K562 (cell line): Measurements from ENCODE around the gene MYADML2. TPM values are rescaled to one million over a fixed set of nuclear protein-coding genes. Genes with fewer than 3 reads are reported as not detected.
A peak's percentile ranks its signal among the peaks of the same experiment; 100 is the strongest.

Source experiments
- ATAC-seq: fragments of 200-7000 bp; cut with Tn5 transposase; 3 replicates; pipeline ENCODE4 v1.9.1; 2020; ENCODE audit warnings: moderate library complexity
- BruUV-seq: library from RNA; stranded (reverse); fragments of 400-500 nt; replicated peaks from 2 replicates; lab custom pipeline; 2021; lab: Mats Ljungman, UMichigan
- CTCF ChIA-PET: fragments of 300-600 bp; formaldehyde crosslinking; extraction: SDS; loops from one replicate; lab custom pipeline; 2021; ENCODE audit warnings: low intra/inter-chr PET ratio; lab: Yijun Ruan, JAX
- POLR2A ChIA-PET: fragments of 300-600, 350-650 bp; sonication (Branson Sonifier 250); formaldehyde crosslinking; extraction: SDS; loops from one replicate; lab custom pipeline; 2021; ENCODE audit warnings: antibody characterized with exemption, inconsistent platforms; lab: Yijun Ruan, JAX
- DNase-seq, 4 experiments: peaks; one replicate each; pipeline versions ENCODE4 v3.0.0 to v3.0.0-alpha.2; 2011 to 2018; ENCODE audit warnings: low spot score in 3 of 4, mixed read lengths in 3 of 4; ENCODE audit errors: extremely low read depth in 1 of 4
- FAIRE-seq: peaks from 2 replicates; lab custom pipeline; 2011; peaks lifted over from hg19 to GRCh38; lab: Jason Lieb, UNC
- H2AFZ ChIP-seq: 2 replicates; pipeline ENCODE4 v1.6.0; 2011; ENCODE audit warnings: low read depth, low read length, control low read depth, inconsistent platforms
- H3K27ac ChIP-seq: fragments of 200-600 bp; 3 replicates; pipeline ENCODE4 v1.8.0; 2011; ENCODE audit warnings: low read depth, mild to moderate bottlenecking, control low read depth, inconsistent platforms, low read length, moderate library complexity, mixed read lengths; ENCODE audit errors: extremely low read depth
- H3K27me3 ChIP-seq, 2 experiments: fragments of 300-600 bp in 1 of 2; 2 replicates in 1 of 2; 3 replicates in 1 of 2; pipeline versions ENCODE4 v1.6.0 to v1.8.0; 2011; ENCODE audit warnings: inconsistent platforms in 2 of 2, low read length in 2 of 2, mild to moderate bottlenecking in 1 of 2, mixed read lengths in 1 of 2, moderate library complexity in 1 of 2; ENCODE audit not compliant: control insufficient read depth in 2 of 2, insufficient read depth in 2 of 2
- H3K36me3 ChIP-seq: fragments of 300-600 bp; 3 replicates; pipeline ENCODE4 v1.8.0; 2011; ENCODE audit warnings: mild to moderate bottlenecking, low read length, inconsistent platforms; ENCODE audit not compliant: control insufficient read depth, insufficient read depth
- H3K4me1 ChIP-seq, 2 experiments: fragments of 200-600 bp in 1 of 2; replicated peaks in 1 of 2; 2 replicates in 1 of 2; 3 replicates in 1 of 2; pipeline versions ENCODE4 v1.5.1 to v1.8.0; 2011; ENCODE audit warnings: inconsistent platforms in 2 of 2, low read length in 2 of 2, mild to moderate bottlenecking in 1 of 2, mixed read lengths in 1 of 2, moderate library complexity in 1 of 2; ENCODE audit not compliant: control insufficient read depth in 2 of 2, insufficient read depth in 2 of 2
- H3K4me2 ChIP-seq: 2 replicates; pipeline ENCODE4 v1.6.1; 2011; ENCODE audit warnings: low read length, control low read depth, inconsistent platforms, mixed read lengths; ENCODE audit not compliant: insufficient read depth
- H3K4me3 ChIP-seq: fragments of 200-600 bp; sonication (generic), shearing (Covaris generic); 2 replicates; pipeline ENCODE4 v1.5.1; 2016; ENCODE audit warnings: control low read depth, inconsistent platforms
- H3K79me2 ChIP-seq: fragments of 200-600 bp; 3 replicates; pipeline ENCODE4 v1.8.0; 2011; ENCODE audit warnings: low read length, inconsistent platforms; ENCODE audit not compliant: control insufficient read depth, insufficient read depth
- H3K9ac ChIP-seq, 2 experiments: 2 replicates each; pipeline versions ENCODE4 v1.6.0 to v1.6.1; 2011; ENCODE audit warnings: low read depth in 2 of 2, low read length in 2 of 2, control low read depth in 1 of 2, inconsistent platforms in 1 of 2, mild to moderate bottlenecking in 1 of 2, mixed read lengths in 1 of 2; ENCODE audit not compliant: insufficient read depth in 1 of 2
- H3K9me1 ChIP-seq: one replicate; pipeline ENCODE4 v1.6.0; 2011; ENCODE audit warnings: inconsistent platforms, mild to moderate bottlenecking, low read length, moderate library complexity; ENCODE audit not compliant: control insufficient read depth, insufficient read depth
- H3K9me3 ChIP-seq: replicated peaks from 2 replicates; pipeline ENCODE4 v1.5.1; 2011; ENCODE audit warnings: low read depth, low read length, inconsistent platforms; ENCODE audit not compliant: control insufficient read depth, insufficient read depth
- H4K20me1 ChIP-seq: replicated peaks from 2 replicates; pipeline ENCODE4 v1.6.1; 2011; ENCODE audit warnings: low read length, inconsistent platforms, mixed read lengths; ENCODE audit not compliant: control insufficient read depth, insufficient read depth
- DMBX1 ChIP-seq: fragments of 250-450 bp; sonication (Bioruptor Pico); IDR thresholded peaks from 2 replicates; pipeline ENCODE4 v1.8.0; 2022; ENCODE audit warnings: inconsistent platforms, mild to moderate bottlenecking, moderate library complexity, borderline replicate concordance
- FOXA3 ChIP-seq, 2 experiments: fragments of 450-650 bp in 1 of 2; sonication (generic) in 1 of 2; formaldehyde crosslinking; IDR thresholded peaks in 1 of 2; conservative IDR thresholded peaks in 1 of 2; 2 replicates each; pipeline versions ENCODE4 v1.4.0 to v1.8.0; 2020 to 2022; ENCODE audit warnings: mild to moderate bottlenecking in 2 of 2, missing genetic modification reagents in 1 of 2
- HINFP ChIP-seq: fragments of 450-650 bp; conservative IDR thresholded peaks from 2 replicates; pipeline ENCODE4 v1.6.1; 2016; ENCODE audit warnings: missing genetic modification characterization, low read depth, mild to moderate bottlenecking, control low read depth, missing compliant biosample characterization
- KHSRP ChIP-seq: fragments of 450-650 bp; IDR thresholded peaks from 2 replicates; pipeline ENCODE4 v1.6.1; 2017
- KLF6 ChIP-seq: fragments of 250-450 bp; sonication (Bioruptor Pico); IDR thresholded peaks from 2 replicates; pipeline ENCODE4 v1.4.0; 2020; ENCODE audit warnings: mild to moderate bottlenecking, moderate library complexity, borderline replicate concordance
- MTA3 ChIP-seq: fragments of 450-650 bp; formaldehyde crosslinking; IDR thresholded peaks from 2 replicates; pipeline ENCODE4 v1.6.1; 2017; ENCODE audit warnings: mild to moderate bottlenecking, borderline replicate concordance
- PRPF4 ChIP-seq: fragments of 200-400 bp; formaldehyde crosslinking; IDR thresholded peaks from one replicate; pipeline ENCODE4 v1.6.1; 2017; ENCODE audit warnings: low read length, low read depth, mild to moderate bottlenecking; ENCODE audit not compliant: insufficient read depth, poor library complexity, severe bottlenecking
- SMAD4 ChIP-seq: fragments of 250-450 bp; sonication (Bioruptor Pico); conservative IDR thresholded peaks from 2 replicates; pipeline ENCODE4 v1.8.0; 2021; ENCODE audit warnings: inconsistent platforms, mild to moderate bottlenecking, moderate library complexity
- UBTF ChIP-seq, 2 experiments: IDR thresholded peaks; 2 replicates each; pipeline ENCODE4 v1.6.1; 2012; ENCODE audit warnings: improper control_type of control experiment in 2 of 2, low read depth in 2 of 2, low read length in 2 of 2, borderline replicate concordance in 1 of 2
- ZNF592 ChIP-seq: fragments of 450-650 bp; IDR thresholded peaks from 2 replicates; pipeline ENCODE4 v1.6.1; 2017; ENCODE audit warnings: antibody characterized with exemption, mild to moderate bottlenecking
- WGBS: fragments of 100-300 bp; shearing (Covaris generic); methylation state at CpG from one replicate; pipeline ENCODE4 v1.1.6; 2016; ENCODE audit warnings: low coverage, mixed read lengths; ENCODE audit not compliant: insufficient coverage; ENCODE audit errors: missing lambda C conversion rate; 5-methylcytosine and 5-hydroxymethylcytosine counted together
- in situ Hi-C: fragments of 300-500 bp; cut with MboI; formaldehyde crosslinking; loops from 4 replicates; pipeline ENCODE4 v1.15.0; 2018; ENCODE audit warnings: inconsistent platforms, mixed read lengths
- intact Hi-C: fragments of 100-400 bp; cut with micrococcal nuclease; formaldehyde crosslinking; loops from 2 replicates; pipeline ENCODE4 v1.14.2; 2022
- polyA plus RNA-seq, 8 experiments: library from polyadenylated mRNA; depleted of rRNA in 4 of 8; stranded (reverse) in 5 of 8; unstranded in 3 of 8; fragments of >200 nt; fragmentation: Nextera tagmentation in 2 of 8; fragmentation: Illumina TruSeq in 1 of 8; extraction: Ambion mirVana in 2 of 8; extraction: Trizol in 1 of 8; gene quantifications; 2 replicates each; pipeline versions ENCODE4 v1.2.1 to v1.2.3, GENCODE V29; 2011 to 2014; ENCODE audit warnings: inconsistent platforms in 1 of 8, missing spikeins in 1 of 8
- total RNA-seq, 7 experiments: library from RNA; depleted of rRNA in 6 of 7; stranded (reverse); fragments of >200 nt in 6 of 7; fragmentation: Illumina TruSeq in 2 of 7; extraction: Trizol in 2 of 7; gene quantifications; 2 replicates each; pipeline versions ENCODE4 v1.2.1 to v1.2.3, GENCODE V29; 2011 to 2021; ENCODE audit warnings: low replicate concordance in 1 of 7

Gene MYADML2
- total and polyA plus RNA-seq, 9 of the 15 experiments (the other 6 are each of a cell fraction or from before 2014, with no cell fraction given), result not detected

- DNase-seq (peak in 1 of 4 experiments; percentile 69), ATAC-seq (peak; percentile 5; the same call in 2 of the 3 replicates), FAIRE-seq (peak; percentile 90)
- Histone ChIP-seq H3K36me3 (peaks cover 84% of the 10 kb centered on the region; the same call in 2 of the 3 replicates), H3K4me3 (peak overlapping the region; percentile 93), H3K9me1 (peaks cover 6% of the 10 kb centered on the region), H4K20me1 (peaks cover 14% of the 10 kb centered on the region), H3K9ac (peak overlapping the region; percentile 61 to 99), H2AFZ (no peak overlapping the region), H3K27ac (peak overlapping the region; percentile 78), H3K79me2 (peaks cover 24% of the 10 kb centered on the region), H3K4me1 (peaks cover 31 to 93% of the 10 kb centered on the region in 2 experiments), H3K9me3 (no peaks in the 10 kb centered on the region), H3K27me3 (no peaks in the 10 kb centered on the region), H3K4me2 (peak overlapping the region; percentile 82)
- ChIA-PET POLR2A (interaction anchor here (0.6 to 5.4 kb wide), 7 partner anchors 11 to 188 kb away, joined by 3 to 46 read pairs (median 3); no protein-coding TSS in a partner anchor), CTCF (interaction anchor here (0.6 kb wide), 2 partner anchors 44 to 280 kb away, joined by 3 to 4 read pairs; no protein-coding TSS in a partner anchor)
- no TSS peak for BruUV-seq
- in situ Hi-C loops (no loop called here), intact Hi-C loops (no loop called here)
- 15% methylated on average over 21 of the region's 23 CpGs for WGBS
- 0 out of 2 replicates have a peak, but pooled peaks have one; percentile 23 for TF ChIP-seq KLF6
- TF ChIP-seq PRPF4, result no peak
- TF ChIP-seq MTA3, result 0 out of 2 replicates have a peak, but pooled peaks have one; percentile 38
- TF ChIP-seq KHSRP, result no peak
- TF ChIP-seq UBTF (IDR thresholded peaks at IDR 0.05; ENCODE audit: borderline replicate concordance in 1 of 2, low read depth in 2 of 2, low read length in 2 of 2), result peak in 1 of 2 experiments; percentile 35; a peak in 1 of 4 replicates
- no peak for TF ChIP-seq HINFP (tag)
- TF ChIP-seq ZNF592, result no peak; the same call in 1 of the 2 replicates
- TF ChIP-seq DMBX1, result peak; percentile 35; the same call in 1 of the 2 replicates
- no peak; the same call in 1 of the 2 replicates for TF ChIP-seq SMAD4 (CRISPR knock-in tag)
- TF ChIP-seq FOXA3 (CRISPR knock-in tag; conservative IDR thresholded peaks at IDR 0.05 in 1 of 2, IDR thresholded peaks at IDR 0.05 in 1 of 2), result no peak; a peak in 1 of 4 replicates
Observed at GRCh38 chr17:81909966-81910839, 36.8 kb downstream of the MYADML2 start.
